ENCODE data around the gene AJAP1. TPM values are rescaled to one million over a fixed set of nuclear protein-coding genes. Genes with fewer than 3 reads are reported as not detected.

AJAP1 gene
- total and polyA plus RNA-seq, 2 of the 13 experiments (the other 11 are each of a cell fraction or from before 2014, with no cell fraction given), result not detected

- FAIRE-seq (no peak), DNase-seq (ENCODE audit: low spot score) (no peak), ATAC-seq (no peak)
- BruUV-seq (replicated peaks), result no TSS peak
- Histone ChIP-seq H2AFZ (ENCODE audit: low read length) (no peak overlapping the region), H3K79me2 (ENCODE audit: insufficient read depth, low read length) (no peaks in the 10 kb centered on the region), H3K27ac (ENCODE audit: extremely low read length, insufficient read depth, low read length) (no peak overlapping the region), H3K4me3 (replicated peaks in 1 of 3; ENCODE audit: insufficient read depth in 1 of 3, low read depth in 2 of 3, low read length in 3 of 3) (no peak overlapping the region), H3K9ac (ENCODE audit: insufficient read depth, low read depth, low read length) (no peak overlapping the region), H3K4me2 (ENCODE audit: low read depth, low read length) (no peak overlapping the region), H3K9me3 (ENCODE audit: low read length) (no peaks in the 10 kb centered on the region), H3K27me3 (ENCODE audit: control insufficient read depth in 1 of 2, insufficient read depth in 2 of 2, low read length in 2 of 2) (peaks cover 1 to 5% of the 10 kb centered on the region in 2 experiments; a peak in 3 of 5 replicates), H3K36me3 (replicated peaks in 1 of 2; ENCODE audit: control insufficient read depth in 1 of 2, insufficient read depth in 2 of 2, low read length in 2 of 2) (no peaks in the 10 kb centered on the region), H4K20me1 (ENCODE audit: insufficient read depth, low read length) (no peaks in the 10 kb centered on the region), H3K4me1 (ENCODE audit: insufficient read depth, low read length) (no peaks in the 10 kb centered on the region)
- CTCF ChIA-PET (ENCODE audit: low intra/inter-chr PET ratio, low total read pairs), result no interaction called here
- intact Hi-C loops (cut with micrococcal nuclease; ENCODE audit: unreplicated experiment) (no loop called here), in situ Hi-C loops (cut with HindIII; ENCODE audit: extremely low pct_ligation_motif_present, low pct_unique_long_range_greater_than_20kb) (no loop called here)
- POLR2A ChIA-PET, result no interaction called here
- TF ChIP-seq ZNF230 (CRISPR knock-in tag; IDR thresholded peaks at IDR 0.05) (no peak), RFX5 (IDR thresholded peaks at IDR 0.05; ENCODE audit: low read depth, low read length) (no peak), ZNF138 (CRISPR knock-in tag; IDR thresholded peaks at IDR 0.05; ENCODE audit: low read depth) (no peak), ZNF720 (CRISPR knock-in tag; IDR thresholded peaks at IDR 0.05) (no peak), SMAD3 (CRISPR knock-in tag; IDR thresholded peaks at IDR 0.05) (no peak), ZNF256 (CRISPR knock-in tag; conservative IDR thresholded peaks at IDR 0.05) (no peak)
- TF ChIP-seq, protein P1, sequence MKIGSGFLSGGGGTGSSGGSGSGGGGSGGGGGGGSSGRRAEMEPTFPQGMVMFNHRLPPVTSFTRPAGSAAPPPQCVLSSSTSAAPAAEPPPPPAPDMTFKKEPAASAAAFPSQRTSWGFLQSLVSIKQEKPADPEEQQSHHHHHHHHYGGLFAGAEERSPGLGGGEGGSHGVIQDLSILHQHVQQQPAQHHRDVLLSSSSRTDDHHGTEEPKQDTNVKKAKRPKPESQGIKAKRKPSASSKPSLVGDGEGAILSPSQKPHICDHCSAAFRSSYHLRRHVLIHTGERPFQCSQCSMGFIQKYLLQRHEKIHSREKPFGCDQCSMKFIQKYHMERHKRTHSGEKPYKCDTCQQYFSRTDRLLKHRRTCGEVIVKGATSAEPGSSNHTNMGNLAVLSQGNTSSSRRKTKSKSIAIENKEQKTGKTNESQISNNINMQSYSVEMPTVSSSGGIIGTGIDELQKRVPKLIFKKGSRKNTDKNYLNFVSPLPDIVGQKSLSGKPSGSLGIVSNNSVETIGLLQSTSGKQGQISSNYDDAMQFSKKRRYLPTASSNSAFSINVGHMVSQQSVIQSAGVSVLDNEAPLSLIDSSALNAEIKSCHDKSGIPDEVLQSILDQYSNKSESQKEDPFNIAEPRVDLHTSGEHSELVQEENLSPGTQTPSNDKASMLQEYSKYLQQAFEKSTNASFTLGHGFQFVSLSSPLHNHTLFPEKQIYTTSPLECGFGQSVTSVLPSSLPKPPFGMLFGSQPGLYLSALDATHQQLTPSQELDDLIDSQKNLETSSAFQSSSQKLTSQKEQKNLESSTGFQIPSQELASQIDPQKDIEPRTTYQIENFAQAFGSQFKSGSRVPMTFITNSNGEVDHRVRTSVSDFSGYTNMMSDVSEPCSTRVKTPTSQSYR (CRISPR knock-in tag; IDR thresholded peaks at IDR 0.05; ENCODE audit: borderline replicate concordance), result no peak
- WGBS (ENCODE audit: low lambda C conversion rate), result 0% methylated on average over 4 of the region's 10 CpGs
These were observed 39.5 kb downstream of the AJAP1 start for GRCh38 chr1:4693891-4694290.
